ENCODE data around the gene ULK1. TPM values are rescaled to one million over a fixed set of nuclear protein-coding genes. Genes with fewer than 3 reads are reported as not detected.

Gene ULK1
- total RNA-seq, 1 experiment from 2014 or later = 72.1 TPM

DNA sequence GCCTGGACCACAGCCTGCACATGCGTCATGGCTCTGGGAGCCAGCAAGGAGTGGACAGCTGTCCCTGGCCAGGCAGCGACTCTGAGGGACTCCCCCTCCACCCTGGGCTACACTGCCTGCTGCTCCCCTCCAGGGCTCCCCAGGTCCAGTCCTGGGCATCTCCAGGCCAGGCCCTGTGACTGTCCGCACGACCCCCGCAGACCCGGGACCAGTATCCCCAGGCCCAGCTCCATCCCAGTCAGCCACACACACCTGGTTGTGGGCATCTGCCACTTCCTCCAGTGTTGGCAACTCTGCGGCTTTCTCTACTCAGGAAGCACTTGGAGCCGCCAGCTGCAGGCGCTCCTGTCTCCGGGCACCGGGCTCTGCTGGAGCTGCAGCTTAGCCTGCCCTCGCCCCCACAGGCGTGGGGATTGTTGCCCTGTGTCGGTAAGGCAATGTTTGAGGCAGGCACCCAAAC is 2.4 kb downstream of the ULK1 start:
- no peak for ATAC-seq
- no peaks in the 10 kb centered on the region for H3K36me3 ChIP-seq (ENCODE audit: control insufficient read depth, insufficient read depth, low read length)
- TF ChIP-seq REST (IDR thresholded peaks at IDR 0.05; ENCODE audit: insufficient read depth in 1 of 2, low read depth in 2 of 2, low read length in 1 of 2) (no peak), SIN3A (IDR thresholded peaks at IDR 0.05; ENCODE audit: borderline replicate concordance, insufficient read depth, low read depth, low read length) (no peak), TCF7L2 (IDR thresholded peaks at IDR 0.05; ENCODE audit: low read depth, low read length) (no peak), POLR2AphosphoS5 (IDR thresholded peaks at IDR 0.05; ENCODE audit: low read depth, low read length) (no peak)
- TF ChIP-seq, protein P1, sequence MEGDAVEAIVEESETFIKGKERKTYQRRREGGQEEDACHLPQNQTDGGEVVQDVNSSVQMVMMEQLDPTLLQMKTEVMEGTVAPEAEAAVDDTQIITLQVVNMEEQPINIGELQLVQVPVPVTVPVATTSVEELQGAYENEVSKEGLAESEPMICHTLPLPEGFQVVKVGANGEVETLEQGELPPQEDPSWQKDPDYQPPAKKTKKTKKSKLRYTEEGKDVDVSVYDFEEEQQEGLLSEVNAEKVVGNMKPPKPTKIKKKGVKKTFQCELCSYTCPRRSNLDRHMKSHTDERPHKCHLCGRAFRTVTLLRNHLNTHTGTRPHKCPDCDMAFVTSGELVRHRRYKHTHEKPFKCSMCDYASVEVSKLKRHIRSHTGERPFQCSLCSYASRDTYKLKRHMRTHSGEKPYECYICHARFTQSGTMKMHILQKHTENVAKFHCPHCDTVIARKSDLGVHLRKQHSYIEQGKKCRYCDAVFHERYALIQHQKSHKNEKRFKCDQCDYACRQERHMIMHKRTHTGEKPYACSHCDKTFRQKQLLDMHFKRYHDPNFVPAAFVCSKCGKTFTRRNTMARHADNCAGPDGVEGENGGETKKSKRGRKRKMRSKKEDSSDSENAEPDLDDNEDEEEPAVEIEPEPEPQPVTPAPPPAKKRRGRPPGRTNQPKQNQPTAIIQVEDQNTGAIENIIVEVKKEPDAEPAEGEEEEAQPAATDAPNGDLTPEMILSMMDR (IDR thresholded peaks at IDR 0.05) = no peak
- no peak for DNase-seq (ENCODE audit: low read depth, low spot score)
- no TSS peak for BruUV-seq (replicated peaks)
- ChIA-PET POLR2A (no interaction called here), CTCF (no interaction called here)
- no peaks in the 10 kb centered on the region for H3K27me3 ChIP-seq (ENCODE audit: control insufficient read depth, insufficient read depth, low read length)
- no peaks in the 10 kb centered on the region for H3K9me3 ChIP-seq (ENCODE audit: control insufficient read depth, insufficient read depth, low read depth, low read length)
- in situ Hi-C loops (cut with HindIII; ENCODE audit: low pct_unique_long_range_greater_than_20kb, low sequenced_read_pairs) = no loop called here
- peak overlapping the region; percentile 70 to 82 for H3K4me3 ChIP-seq (ENCODE audit: low read depth in 2 of 2, low read length in 2 of 2)
- intact Hi-C loops (cut with micrococcal nuclease; ENCODE audit: unreplicated experiment) = no loop called here
- peak overlapping the region; percentile 54 for H3K27ac ChIP-seq (ENCODE audit: low read length)
- H3K4me1 ChIP-seq (ENCODE audit: control insufficient read depth, insufficient read depth, low read length) = peaks cover 4% of the 10 kb centered on the region; the same call in 1 of the 2 replicates

- CTCF ChIA-PET = no interaction called here
- intact Hi-C loops (cut with micrococcal nuclease; ENCODE audit: unreplicated experiment) (no loop called here), in situ Hi-C loops (cut with HindIII; ENCODE audit: low pct_unique_long_range_greater_than_20kb, low sequenced_read_pairs) (no loop called here)
- no peak for TF ChIP-seq POLR2AphosphoS5 (IDR thresholded peaks at IDR 0.05; ENCODE audit: low read depth, low read length)
- TF ChIP-seq, protein P1 (IDR thresholded peaks at IDR 0.05) = no peak
- TF ChIP-seq TCF7L2 (IDR thresholded peaks at IDR 0.05; ENCODE audit: low read depth, low read length) = no peak
- no peak overlapping the region for H3K27ac ChIP-seq (ENCODE audit: low read length)
- no peaks in the 10 kb centered on the region for H3K27me3 ChIP-seq (ENCODE audit: control insufficient read depth, insufficient read depth, low read length)
- H3K9me3 ChIP-seq (ENCODE audit: control insufficient read depth, insufficient read depth, low read depth, low read length) = no peaks in the 10 kb centered on the region
- peaks cover 4% of the 10 kb centered on the region; the same call in 1 of the 2 replicates for H3K4me1 ChIP-seq (ENCODE audit: control insufficient read depth, insufficient read depth, low read length)
- peak overlapping the region in 1 of 2 experiments; percentile 82; a peak in 1 of 4 replicates for H3K4me3 ChIP-seq (ENCODE audit: low read depth in 2 of 2, low read length in 2 of 2)
- POLR2A ChIA-PET = no interaction called here
- DNase-seq (ENCODE audit: low read depth, low spot score) (no peak), ATAC-seq (no peak)
- H3K36me3 ChIP-seq (ENCODE audit: control insufficient read depth, insufficient read depth, low read length) = no peaks in the 10 kb centered on the region
- TSS peak; percentile 65 for BruUV-seq (replicated peaks)
Measured at GRCh38 chr12:131897276-131897675, 2.9 kb downstream of the ULK1 start.

Data from Panc1 (cell line).